Body of pancreas (tissue), 4 donors: ENCODE data around the gene CASP8. TPM values are rescaled to one million over a fixed set of nuclear protein-coding genes. Genes with fewer than 3 reads are reported as not detected.

Experiments
- ATAC-seq: fragments of 150-250 bp; one replicate; pipeline ENCODE4 v1.9.1; 2016
- DNase-seq, 4 donors: peaks; one replicate each; pipeline ENCODE4 v3.0.0-alpha.2; 2019
- H3K27ac ChIP-seq, 4 donors: fragments of 200-600 bp; sonication (generic); 1 replicate in 3 of 4; 2 replicates in 1 of 4; pipeline versions ENCODE4 v1.5.1 to v1.6.1; 2016 to 2019; ENCODE audit warnings: mild to moderate bottlenecking in 1 of 4, mixed read lengths in 1 of 4, moderate library complexity in 1 of 4
- H3K27me3 ChIP-seq, 2 donors: fragments of 200-600 bp; sonication (generic); one replicate each; pipeline ENCODE4 v1.6.0; 2016; ENCODE audit warnings: mild to moderate bottlenecking in 1 of 2
- H3K36me3 ChIP-seq, 2 donors: fragments of 200-600 bp; sonication (generic); replicated peaks in 1 of 2; 2 replicates each; pipeline ENCODE4 v1.5.1; 2016; ENCODE audit warnings: low read depth in 2 of 2; ENCODE audit not compliant: insufficient read depth in 1 of 2
- H3K4me1 ChIP-seq: fragments of 200-600 bp; sonication (generic); one replicate; pipeline ENCODE4 v1.6.0; 2016
- H3K4me3 ChIP-seq, 2 donors: fragments of 200-600 bp; sonication (generic); 1 replicate in 1 of 2; 2 replicates in 1 of 2; pipeline ENCODE4 v1.5.1; 2016 to 2019
- H3K9me3 ChIP-seq, 3 donors: fragments of 200-600 bp; sonication (generic); 1 replicate in 2 of 3; 2 replicates in 1 of 3; pipeline ENCODE4 v1.5.1; 2016
- CTCF ChIP-seq, 7 experiments: fragments of 450-650 bp in 4 of 7; fragments of 200-600 bp in 3 of 7; sonication (generic) in 3 of 7; IDR thresholded peaks; one replicate each; pipeline ENCODE4 v1.5.1; 2016 to 2019; ENCODE audit warnings: antibody characterized with exemption in 7 of 7
- POLR2A ChIP-seq, 3 donors: fragments of 450-650 bp; IDR thresholded peaks; one replicate each; pipeline ENCODE4 v1.6.1; 2016; ENCODE audit warnings: antibody characterized with exemption in 3 of 3, mild to moderate bottlenecking in 2 of 3
- WGBS, 2 donors: methylation state at CpG; one replicate each; pipeline ENCODE4 v1.1.5; 2017; 5-methylcytosine and 5-hydroxymethylcytosine counted together
- intact Hi-C: fragments of 100-400 bp; cut with DNase I; formaldehyde crosslinking; loops from one replicate; pipeline ENCODE4 v1.15.1; 2023
- total RNA-seq, 2 donors: library from RNA; depleted of rRNA; stranded (reverse); fragments of >200 nt; gene quantifications; one replicate each; pipeline ENCODE4 v1.1.0, GENCODE V29; 2016

The CASP8 gene
- total RNA-seq, 2 donors from 2014 or later = 13.2 to 161 TPM

GRCh38 chr2:201219328-201220096 is 40.8 kb upstream of the CASP8 start:
- no peak overlapping the region for H3K4me3 ChIP-seq
- H3K27me3 ChIP-seq = no peaks in the 10 kb centered on the region
- DNase-seq = no peak
- peaks cover 0 to 7% of the 10 kb centered on the region in 2 donors for H3K36me3 ChIP-seq
- H3K9me3 ChIP-seq = no peaks in the 10 kb centered on the region
- no peak for TF ChIP-seq CTCF (IDR thresholded peaks at IDR 0.05)
- TF ChIP-seq POLR2A (IDR thresholded peaks at IDR 0.05) = no peak
- WGBS, 2 donors = 83 to 90% methylated on average over 5 of the region's 5 CpGs
- ATAC-seq = no peak
- H3K27ac ChIP-seq = peak overlapping the region in 2 of 4 donors; percentile 5 to 19
- intact Hi-C loops = no loop called here
- peaks cover 17% of the 10 kb centered on the region for H3K4me1 ChIP-seq

- H3K4me3 ChIP-seq = no peak overlapping the region
- H3K27me3 ChIP-seq = no peaks in the 10 kb centered on the region
- DNase-seq = peak; percentile 33 to 56 (median 43)
- peaks cover 17% of the 10 kb centered on the region for H3K4me1 ChIP-seq
- H3K27ac ChIP-seq = peak overlapping the region in 2 of 4 donors; percentile 5 to 19
- peaks cover 0 to 7% of the 10 kb centered on the region in 2 donors for H3K36me3 ChIP-seq
- intact Hi-C loops = no loop called here
- no peaks in the 10 kb centered on the region for H3K9me3 ChIP-seq
- peak; percentile 58 for ATAC-seq
- TF ChIP-seq CTCF (IDR thresholded peaks at IDR 0.05) (no peak), POLR2A (IDR thresholded peaks at IDR 0.05) (no peak)
- WGBS, 2 donors = 12 to 21% methylated on average over 4 of the region's 4 CpGs
Observed at GRCh38 chr2:201220102-201220570, 40.2 kb upstream of the CASP8 start.

- no peak overlapping the region for H3K4me3 ChIP-seq
- ATAC-seq (no peak), DNase-seq (no peak)
- no peak overlapping the region for H3K27ac ChIP-seq
- intact Hi-C loops = no loop called here
- peaks cover 0 to under 1% of the 10 kb centered on the region in 2 donors for H3K36me3 ChIP-seq
- H3K4me1 ChIP-seq = peaks cover 17% of the 10 kb centered on the region
- H3K27me3 ChIP-seq = no peaks in the 10 kb centered on the region
- TF ChIP-seq CTCF (IDR thresholded peaks at IDR 0.05) (no peak), POLR2A (IDR thresholded peaks at IDR 0.05) (no peak)
- WGBS, 2 donors = 72 to 74% methylated on average over 8 of the region's 8 CpGs
- H3K9me3 ChIP-seq = no peaks in the 10 kb centered on the region
Observed at GRCh38 chr2:201223089-201224073, 37.0 kb upstream of the CASP8 start.

- no peaks in the 10 kb centered on the region for H3K27me3 ChIP-seq
- intact Hi-C loops = no loop called here
- TF ChIP-seq CTCF (IDR thresholded peaks at IDR 0.05) = no peak
- no peak for TF ChIP-seq POLR2A (IDR thresholded peaks at IDR 0.05)
- WGBS, 2 donors = 79 to 84% methylated on average over 3 of the region's 3 CpGs
- DNase-seq (no peak), ATAC-seq (no peak)
- H3K36me3 ChIP-seq = no peaks in the 10 kb centered on the region
- no peaks in the 10 kb centered on the region for H3K9me3 ChIP-seq
- no peak overlapping the region for H3K27ac ChIP-seq
- peaks cover 15% of the 10 kb centered on the region for H3K4me1 ChIP-seq
- no peak overlapping the region for H3K4me3 ChIP-seq
Observed at GRCh38 chr2:201228271-201228911, 31.9 kb upstream of the CASP8 start.
